NB4 (cell line): Measurements from ENCODE around the gene SPRYD7.

Experiments used
- CTCF ChIP-seq: IDR thresholded peaks from one replicate; pipeline ENCODE4 v1.5.1; 2012; ENCODE audit warnings: low read depth, low read length
- MAX ChIP-seq: IDR thresholded peaks from 2 replicates; pipeline ENCODE4 v1.6.1; 2011; ENCODE audit warnings: low read depth, low read length
- POLR2A ChIP-seq: IDR thresholded peaks from 2 replicates; pipeline ENCODE4 v1.6.1; 2011; ENCODE audit warnings: mild to moderate bottlenecking; ENCODE audit not compliant: insufficient read length; ENCODE audit errors: extremely low read depth

- TF ChIP-seq POLR2A (no peak), MAX (no peak), CTCF (no peak)
Observed at GRCh38 chr13:49951754-49952535, 15.8 kb upstream of the SPRYD7 start.
